Thyroid gland (tissue), 4 donors: ENCODE data around the gene EGFR. TPM values are rescaled to one million over a fixed set of nuclear protein-coding genes. Genes with fewer than 3 reads are reported as not detected.

Experiments
- DNase-seq, 2 donors: peaks; one replicate each; pipeline ENCODE4 v3.0.0-alpha.2; 2019
- H3K27ac ChIP-seq, 3 donors: fragments of 200-600 bp; sonication (generic); 1 replicate in 2 of 3; 2 replicates in 1 of 3; pipeline ENCODE4 v1.5.1; 2016 to 2019; ENCODE audit warnings: mild to moderate bottlenecking in 1 of 3, moderate library complexity in 1 of 3
- H3K27me3 ChIP-seq: fragments of 200-600 bp; sonication (generic); one replicate; pipeline ENCODE4 v1.5.1; 2019
- H3K36me3 ChIP-seq, 2 donors: fragments of 200-600 bp; sonication (generic); one replicate each; pipeline ENCODE4 v1.5.1; 2016 to 2019
- H3K4me1 ChIP-seq, 2 donors: fragments of 200-600 bp; sonication (generic); one replicate each; pipeline ENCODE4 v1.5.1; 2017 to 2019
- H3K4me3 ChIP-seq, 3 donors: fragments of 200-600 bp; sonication (generic); replicated peaks in 1 of 3; 1 replicate in 2 of 3; 2 replicates in 1 of 3; pipeline ENCODE4 v1.5.1; 2016; ENCODE audit warnings: mild to moderate bottlenecking in 1 of 3
- H3K9me3 ChIP-seq: fragments of 200-600 bp; sonication (generic); one replicate; pipeline ENCODE4 v1.5.1; 2017
- POLR2A ChIP-seq, 2 donors: fragments of 450-650 bp; IDR thresholded peaks; one replicate each; pipeline ENCODE4 v1.6.1; 2017; ENCODE audit warnings: antibody characterized with exemption in 2 of 2, mild to moderate bottlenecking in 2 of 2, moderate library complexity in 1 of 2
- WGBS, 2 donors: methylation state at CpG; one replicate each; pipeline ENCODE4 v1.1.5; 2017; 5-methylcytosine and 5-hydroxymethylcytosine counted together
- intact Hi-C: fragments of 100-400 bp; cut with DNase I; formaldehyde crosslinking; loops from one replicate; pipeline ENCODE4 v1.15.1; 2023
- total RNA-seq, 4 donors: library from RNA; depleted of rRNA; stranded (reverse); fragments of >200 nt; gene quantifications; one replicate each; pipeline ENCODE4 v1.2.3, GENCODE V29; 2016
- TF ChIP-seq, protein P1 (sequence below), 6 experiments: fragments of 200-600 bp in 3 of 6; fragments of 450-650 bp in 3 of 6; sonication (generic) in 3 of 6; IDR thresholded peaks; one replicate each; pipeline ENCODE4 v1.5.1; 2016 to 2019; ENCODE audit warnings: antibody characterized with exemption in 6 of 6, mild to moderate bottlenecking in 2 of 6, inconsistent platforms in 1 of 6, moderate library complexity in 1 of 6

EGFR gene
- total RNA-seq, 4 donors from 2014 or later: 57.5 to 96.2 (median 84.7) TPM

DNA sequence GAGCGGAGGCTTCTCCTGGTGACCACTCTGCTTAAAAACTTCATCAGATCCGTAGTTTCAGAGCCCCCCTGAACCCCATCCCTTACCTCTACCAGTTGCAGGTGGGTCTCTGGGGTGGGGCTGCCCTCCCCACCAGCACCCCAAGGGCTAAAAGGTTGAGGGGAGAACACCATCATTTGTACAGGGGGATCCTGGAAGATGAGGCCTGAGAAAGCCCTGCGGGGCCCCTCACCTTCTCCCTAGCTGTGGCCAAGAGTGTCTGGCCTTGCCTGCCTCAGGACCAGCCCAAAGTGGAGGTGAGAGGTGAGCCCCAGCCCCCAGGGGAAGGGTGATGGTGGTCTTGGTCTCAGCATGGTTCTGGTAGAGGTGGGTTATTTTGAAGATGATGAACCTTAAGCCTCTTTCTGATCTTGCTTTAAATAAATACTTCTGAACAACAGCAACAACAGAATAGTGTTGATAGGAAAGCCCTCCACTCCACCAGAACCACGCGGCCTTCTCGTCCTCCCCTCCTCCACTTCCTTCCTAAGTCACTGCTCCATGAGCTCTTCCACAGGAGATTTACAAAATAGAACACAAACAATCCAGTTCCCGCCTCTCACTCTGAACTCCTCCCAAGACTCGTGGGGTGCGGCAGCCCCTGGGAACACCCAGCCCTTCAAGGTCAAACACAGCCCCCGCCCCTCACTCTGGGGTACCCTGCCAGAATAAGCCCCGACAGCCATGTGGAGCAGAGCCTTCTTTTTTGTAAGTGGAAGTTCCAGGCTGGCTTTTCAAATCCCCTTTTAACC lies 169.1 kb downstream of the EGFR start:
- H3K36me3 ChIP-seq: peaks cover 4 to 5% of the 10 kb centered on the region in 2 donors
- H3K9me3 ChIP-seq: no peaks in the 10 kb centered on the region
- H3K27me3 ChIP-seq: no peaks in the 10 kb centered on the region
- TF ChIP-seq POLR2A (IDR thresholded peaks at IDR 0.05): no peak
- TF ChIP-seq, protein P1, sequence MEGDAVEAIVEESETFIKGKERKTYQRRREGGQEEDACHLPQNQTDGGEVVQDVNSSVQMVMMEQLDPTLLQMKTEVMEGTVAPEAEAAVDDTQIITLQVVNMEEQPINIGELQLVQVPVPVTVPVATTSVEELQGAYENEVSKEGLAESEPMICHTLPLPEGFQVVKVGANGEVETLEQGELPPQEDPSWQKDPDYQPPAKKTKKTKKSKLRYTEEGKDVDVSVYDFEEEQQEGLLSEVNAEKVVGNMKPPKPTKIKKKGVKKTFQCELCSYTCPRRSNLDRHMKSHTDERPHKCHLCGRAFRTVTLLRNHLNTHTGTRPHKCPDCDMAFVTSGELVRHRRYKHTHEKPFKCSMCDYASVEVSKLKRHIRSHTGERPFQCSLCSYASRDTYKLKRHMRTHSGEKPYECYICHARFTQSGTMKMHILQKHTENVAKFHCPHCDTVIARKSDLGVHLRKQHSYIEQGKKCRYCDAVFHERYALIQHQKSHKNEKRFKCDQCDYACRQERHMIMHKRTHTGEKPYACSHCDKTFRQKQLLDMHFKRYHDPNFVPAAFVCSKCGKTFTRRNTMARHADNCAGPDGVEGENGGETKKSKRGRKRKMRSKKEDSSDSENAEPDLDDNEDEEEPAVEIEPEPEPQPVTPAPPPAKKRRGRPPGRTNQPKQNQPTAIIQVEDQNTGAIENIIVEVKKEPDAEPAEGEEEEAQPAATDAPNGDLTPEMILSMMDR (IDR thresholded peaks at IDR 0.05): no peak
- H3K4me3 ChIP-seq: no peak overlapping the region
- DNase-seq: no peak
- intact Hi-C loops: no loop called here
- WGBS, 2 donors: 61% methylated on average over 9 to 11 of the region's 11 CpGs
- H3K27ac ChIP-seq: peak overlapping the region; percentile 11 to 34 (median 22)
- H3K4me1 ChIP-seq: peaks cover 41 to 46% of the 10 kb centered on the region in 2 donors

GRCh38 chr7:55188590-55189138 lies 169.8 kb downstream of the EGFR start:
- peaks cover 41 to 46% of the 10 kb centered on the region in 2 donors for H3K4me1 ChIP-seq
- peak overlapping the region in 2 of 3 donors; percentile 11 to 30 for H3K27ac ChIP-seq
- H3K9me3 ChIP-seq: no peaks in the 10 kb centered on the region
- intact Hi-C loops: no loop called here
- no peak for DNase-seq
- 79 to 84% methylated on average over 15 of the region's 15 CpGs for WGBS, 2 donors
- TF ChIP-seq POLR2A (IDR thresholded peaks at IDR 0.05): no peak
- TF ChIP-seq, protein P1 (IDR thresholded peaks at IDR 0.05): no peak
- H3K27me3 ChIP-seq: no peaks in the 10 kb centered on the region
- H3K4me3 ChIP-seq: no peak overlapping the region
- H3K36me3 ChIP-seq: peaks cover 4% of the 10 kb centered on the region in 2 donors

- Histone ChIP-seq H3K36me3 (peaks cover 0 to 4% of the 10 kb centered on the region in 2 donors), H3K4me1 (peaks cover 41 to 50% of the 10 kb centered on the region in 2 donors), H3K9me3 (no peaks in the 10 kb centered on the region), H3K27me3 (no peaks in the 10 kb centered on the region), H3K27ac (peak overlapping the region; percentile 28 to 67 (median 48)), H3K4me3 (no peak overlapping the region)
- WGBS, 2 donors: 74 to 78% methylated on average over 11 of the region's 11 CpGs
- no peak for DNase-seq
- intact Hi-C loops: no loop called here
- TF ChIP-seq, protein P1 (IDR thresholded peaks at IDR 0.05): no peak
- no peak for TF ChIP-seq POLR2A (IDR thresholded peaks at IDR 0.05)
Measured at GRCh38 chr7:55189146-55189766, 170.4 kb downstream of the EGFR start.

GRCh38 chr7:55189878-55190436 lies 171.1 kb downstream of the EGFR start:
- Histone ChIP-seq H3K27me3 (no peaks in the 10 kb centered on the region), H3K36me3 (peaks cover 0 to 4% of the 10 kb centered on the region in 2 donors), H3K27ac (peak overlapping the region; percentile 28 to 67 (median 48)), H3K4me1 (peaks cover 44 to 54% of the 10 kb centered on the region in 2 donors), H3K9me3 (no peaks in the 10 kb centered on the region), H3K4me3 (no peak overlapping the region)
- intact Hi-C loops: loop anchor here (10.0 kb wide), 1 partner anchor 155 kb away; no protein-coding TSS in a partner anchor
- WGBS, 2 donors: 77 to 84% methylated on average over 16 of the region's 16 CpGs
- DNase-seq: no peak
- TF ChIP-seq, protein P1 (IDR thresholded peaks at IDR 0.05): no peak
- no peak for TF ChIP-seq POLR2A (IDR thresholded peaks at IDR 0.05)
